Loucy (cell line): ENCODE measurements around the gene ATP5PO.

Source experiments
- H2AFZ ChIP-seq: fragments of 200-600 bp; sonication (generic); 2 replicates; pipeline ENCODE4 v1.6.0; 2016; ENCODE audit warnings: antibody characterized with exemption, mild to moderate bottlenecking, low read length, moderate library complexity
- H3F3A ChIP-seq: fragments of 200-600 bp; 2 replicates; pipeline ENCODE4 v1.6.0; 2016; ENCODE audit warnings: antibody characterized with exemption, low read depth, mild to moderate bottlenecking
- H3K27me3 ChIP-seq: fragments of 200-600 bp; sonication (generic); 2 replicates; pipeline ENCODE4 v1.6.1; 2014; ENCODE audit warnings: low read length, mild to moderate bottlenecking; ENCODE audit not compliant: insufficient read depth, poor library complexity, severe bottlenecking
- H3K36me3 ChIP-seq: fragments of 200-600 bp; sonication (generic); 2 replicates; pipeline ENCODE4 v1.6.1; 2016; ENCODE audit warnings: low read length; ENCODE audit not compliant: insufficient read depth
- H3K4me1 ChIP-seq: fragments of 200-600 bp; sonication (generic); 2 replicates; pipeline ENCODE4 v1.5.1; 2014; ENCODE audit warnings: low read length, mild to moderate bottlenecking; ENCODE audit not compliant: insufficient read depth, poor library complexity, severe bottlenecking
- H3K4me2 ChIP-seq: fragments of 200-600 bp; sonication (generic); 2 replicates; pipeline ENCODE4 v1.6.0; 2014; ENCODE audit warnings: antibody characterized with exemption, low read length, low read depth, mild to moderate bottlenecking; ENCODE audit not compliant: poor library complexity, severe bottlenecking
- H3K4me3 ChIP-seq: fragments of 200-600 bp; sonication (generic); 2 replicates; pipeline ENCODE4 v1.5.1; 2014; ENCODE audit warnings: low read length, mild to moderate bottlenecking, mixed read lengths; ENCODE audit not compliant: poor library complexity, severe bottlenecking
- H3K79me2 ChIP-seq: fragments of 200-600 bp; sonication (generic); 2 replicates; pipeline ENCODE4 v1.6.1; 2014; ENCODE audit warnings: low read length; ENCODE audit not compliant: insufficient read depth
- H3K9ac ChIP-seq: fragments of 200-600 bp; sonication (generic); 2 replicates; pipeline ENCODE4 v1.6.0; 2014; ENCODE audit warnings: mild to moderate bottlenecking, low read depth, low read length, moderate library complexity; ENCODE audit not compliant: poor library complexity, severe bottlenecking
- H3K9me2 ChIP-seq: fragments of 200-600 bp; sonication (generic); replicated peaks from 2 replicates; pipeline ENCODE4 v1.6.1; 2016; ENCODE audit warnings: low read depth, low read length, mixed read lengths
- H3K9me3 ChIP-seq: fragments of 200-600 bp; sonication (generic); 2 replicates; pipeline ENCODE4 v1.6.1; 2014; ENCODE audit warnings: mild to moderate bottlenecking, antibody characterized with exemption, low read length, low read depth; ENCODE audit not compliant: insufficient read depth
- H4K20me1 ChIP-seq: fragments of 200-600 bp; sonication (generic); 2 replicates; pipeline ENCODE4 v1.6.0; 2014; ENCODE audit warnings: antibody characterized with exemption, low read length, mild to moderate bottlenecking; ENCODE audit not compliant: insufficient read depth, poor library complexity, severe bottlenecking
- EZH2phosphoT487 ChIP-seq: fragments of 200-600 bp; IDR thresholded peaks from 2 replicates; pipeline ENCODE4 v1.6.1; 2018; ENCODE audit warnings: antibody characterized with exemption, mild to moderate bottlenecking, moderate library complexity, borderline replicate concordance
- TF ChIP-seq, protein P1 (sequence below): fragments of 200-600 bp; sonication (generic); conservative IDR thresholded peaks from 2 replicates; pipeline ENCODE4 v1.5.1; 2014; ENCODE audit warnings: mild to moderate bottlenecking, antibody characterized with exemption, low read length

The ATP5PO gene

DNA sequence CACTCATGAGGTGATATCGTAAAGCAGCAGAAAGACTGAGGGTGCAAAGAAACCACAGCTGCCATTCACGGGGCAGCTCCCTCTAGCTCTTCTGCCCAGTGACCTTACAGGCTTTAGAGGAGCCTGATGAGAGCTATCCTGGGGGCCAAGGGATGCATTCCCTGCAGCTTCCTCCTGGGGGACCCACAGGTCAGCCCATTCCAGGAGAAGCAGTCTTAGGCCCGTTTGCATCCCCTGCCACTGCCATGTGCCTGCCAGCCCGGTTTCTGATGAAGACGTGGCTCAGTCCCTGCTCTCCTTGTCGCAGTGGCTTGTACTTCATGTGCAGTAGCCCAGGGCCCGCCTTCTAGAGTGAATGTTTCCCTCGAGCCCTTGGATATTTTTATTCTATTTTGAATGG is 22.8 kb downstream of the ATP5PO start:
- no peak overlapping the region for H2AFZ ChIP-seq
- H3K27me3 ChIP-seq: no peaks in the 10 kb centered on the region
- H3K79me2 ChIP-seq: no peaks in the 10 kb centered on the region
- TF ChIP-seq, protein P1, sequence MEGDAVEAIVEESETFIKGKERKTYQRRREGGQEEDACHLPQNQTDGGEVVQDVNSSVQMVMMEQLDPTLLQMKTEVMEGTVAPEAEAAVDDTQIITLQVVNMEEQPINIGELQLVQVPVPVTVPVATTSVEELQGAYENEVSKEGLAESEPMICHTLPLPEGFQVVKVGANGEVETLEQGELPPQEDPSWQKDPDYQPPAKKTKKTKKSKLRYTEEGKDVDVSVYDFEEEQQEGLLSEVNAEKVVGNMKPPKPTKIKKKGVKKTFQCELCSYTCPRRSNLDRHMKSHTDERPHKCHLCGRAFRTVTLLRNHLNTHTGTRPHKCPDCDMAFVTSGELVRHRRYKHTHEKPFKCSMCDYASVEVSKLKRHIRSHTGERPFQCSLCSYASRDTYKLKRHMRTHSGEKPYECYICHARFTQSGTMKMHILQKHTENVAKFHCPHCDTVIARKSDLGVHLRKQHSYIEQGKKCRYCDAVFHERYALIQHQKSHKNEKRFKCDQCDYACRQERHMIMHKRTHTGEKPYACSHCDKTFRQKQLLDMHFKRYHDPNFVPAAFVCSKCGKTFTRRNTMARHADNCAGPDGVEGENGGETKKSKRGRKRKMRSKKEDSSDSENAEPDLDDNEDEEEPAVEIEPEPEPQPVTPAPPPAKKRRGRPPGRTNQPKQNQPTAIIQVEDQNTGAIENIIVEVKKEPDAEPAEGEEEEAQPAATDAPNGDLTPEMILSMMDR: no peak; the same call in 1 of the 2 replicates
- no peak for TF ChIP-seq EZH2phosphoT487
- H3F3A ChIP-seq: no peaks in the 10 kb centered on the region
- H3K9me2 ChIP-seq: no peaks in the 10 kb centered on the region
- no peak overlapping the region for H3K4me2 ChIP-seq
- no peaks in the 10 kb centered on the region for H3K36me3 ChIP-seq
- H3K4me1 ChIP-seq: peaks cover 8% of the 10 kb centered on the region
- H3K4me3 ChIP-seq: no peak overlapping the region
- H3K9me3 ChIP-seq: no peaks in the 10 kb centered on the region
- H4K20me1 ChIP-seq: no peaks in the 10 kb centered on the region
- no peak overlapping the region for H3K9ac ChIP-seq

DNA sequence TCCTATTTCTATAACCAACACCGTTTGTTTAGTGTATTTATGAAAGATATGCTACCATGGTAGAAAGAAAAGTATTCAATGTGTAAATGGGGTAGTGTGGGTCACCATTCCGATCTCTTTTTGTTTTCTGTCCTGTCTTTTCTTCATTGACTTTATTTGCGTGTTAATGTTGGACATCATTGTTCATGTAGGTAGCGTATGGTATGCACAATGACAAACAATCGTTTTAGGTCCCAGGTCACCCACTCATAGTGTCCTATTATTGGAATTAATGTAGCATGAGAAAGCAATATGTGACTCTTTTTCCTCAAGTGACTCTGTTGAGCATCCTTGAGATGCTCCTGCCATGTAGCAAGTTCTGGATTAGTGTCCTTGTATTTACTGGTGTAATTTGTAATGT is 25.4 kb downstream of the ATP5PO start:
- H3K79me2 ChIP-seq: no peaks in the 10 kb centered on the region
- H4K20me1 ChIP-seq: no peaks in the 10 kb centered on the region
- TF ChIP-seq, protein P1: no peak
- no peaks in the 10 kb centered on the region for H3K9me2 ChIP-seq
- H3K27me3 ChIP-seq: no peaks in the 10 kb centered on the region
- H3K9ac ChIP-seq: no peak overlapping the region
- H3K4me2 ChIP-seq: no peak overlapping the region
- H3K4me3 ChIP-seq: no peak overlapping the region
- no peak overlapping the region for H2AFZ ChIP-seq
- no peaks in the 10 kb centered on the region for H3K9me3 ChIP-seq
- H3F3A ChIP-seq: no peaks in the 10 kb centered on the region
- no peaks in the 10 kb centered on the region for H3K36me3 ChIP-seq
- peaks cover 8% of the 10 kb centered on the region for H3K4me1 ChIP-seq

DNA sequence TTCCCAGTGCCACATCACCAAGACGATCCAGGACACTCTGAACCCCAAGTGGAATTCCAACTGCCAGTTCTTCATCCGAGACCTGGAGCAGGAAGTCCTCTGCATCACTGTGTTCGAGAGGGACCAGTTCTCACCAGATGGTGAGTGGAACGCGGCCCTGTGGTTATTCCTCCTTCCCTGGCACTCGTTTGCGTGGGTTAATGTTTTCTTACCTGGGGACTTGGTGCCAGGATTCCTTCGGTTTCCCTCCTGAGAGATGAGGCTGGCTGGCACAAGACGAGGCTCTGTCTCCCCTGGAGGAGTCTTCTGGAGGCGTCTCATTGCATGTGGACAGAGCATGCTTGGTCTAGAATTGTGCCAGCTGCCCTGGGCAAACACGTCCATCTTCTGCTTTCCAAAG is 29.3 kb downstream of the ATP5PO start:
- Histone ChIP-seq H3K9me2 (no peaks in the 10 kb centered on the region), H3K4me3 (no peak overlapping the region), H3K27me3 (no peaks in the 10 kb centered on the region), H2AFZ (no peak overlapping the region), H3K4me1 (no peaks in the 10 kb centered on the region), H3K36me3 (no peaks in the 10 kb centered on the region), H3K9ac (no peak overlapping the region), H3K79me2 (no peaks in the 10 kb centered on the region), H3F3A (no peaks in the 10 kb centered on the region), H3K9me3 (no peaks in the 10 kb centered on the region), H3K4me2 (no peak overlapping the region), H4K20me1 (no peaks in the 10 kb centered on the region)
- no peak for TF ChIP-seq EZH2phosphoT487
- TF ChIP-seq, protein P1: no peak
